Measurements from ENCODE around the gene LIN37.

DNA sequence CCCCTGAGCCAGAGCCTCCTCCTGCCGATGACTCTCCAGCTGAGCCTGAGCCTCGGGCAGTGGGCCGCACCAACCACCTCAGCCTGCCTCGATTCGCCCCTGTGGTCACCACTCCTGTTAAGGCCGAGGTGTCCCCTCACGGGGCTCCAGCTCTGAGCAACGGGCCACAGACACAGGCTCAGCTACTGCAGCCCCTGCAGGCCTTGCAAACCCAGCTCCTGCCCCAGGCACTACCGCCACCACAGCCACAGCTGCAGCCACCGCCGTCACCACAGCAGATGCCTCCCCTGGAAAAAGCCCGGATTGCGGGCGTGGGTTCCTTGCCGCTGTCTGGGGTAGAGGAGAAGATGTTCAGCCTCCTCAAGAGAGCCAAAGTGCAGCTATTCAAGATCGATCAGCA is 27.0 kb upstream of the LIN37 start:
- no peak for TF ChIP-seq EZH2 (IDR thresholded peaks at IDR 0.05)
- no peak for TF ChIP-seq EZH2phosphoT487 (IDR thresholded peaks at IDR 0.05)
